Astrocyte of the cerebellum (primary cell): Measurements from ENCODE around the gene MALL.

ENCODE experiments used
- DNase-seq: peaks from one replicate; pipeline ENCODE4 v3.0.0-alpha.2; 2011; ENCODE audit warnings: low read depth
- H3K4me3 ChIP-seq: 2 replicates; pipeline ENCODE4 v1.5.1; 2011; ENCODE audit warnings: mild to moderate bottlenecking, low read depth, low read length, moderate library complexity
- CTCF ChIP-seq: IDR thresholded peaks from 2 replicates; pipeline ENCODE4 v1.5.1; 2012; ENCODE audit warnings: low read length, low read depth, moderate library complexity, mild to moderate bottlenecking; ENCODE audit errors: missing control alignments
- in situ Hi-C: cut with HindIII; loops from 2 replicates; pipeline ENCODE4 v1.10.0; 2017; ENCODE audit warnings: low sequenced_read_pairs

MALL gene

GRCh38 chr2:110130757-110131156 is 15.1 kb upstream of the MALL start:
- no peak for DNase-seq
- in situ Hi-C loops, result no loop called here
- H3K4me3 ChIP-seq, result no peak overlapping the region
- no peak for TF ChIP-seq CTCF

DNA sequence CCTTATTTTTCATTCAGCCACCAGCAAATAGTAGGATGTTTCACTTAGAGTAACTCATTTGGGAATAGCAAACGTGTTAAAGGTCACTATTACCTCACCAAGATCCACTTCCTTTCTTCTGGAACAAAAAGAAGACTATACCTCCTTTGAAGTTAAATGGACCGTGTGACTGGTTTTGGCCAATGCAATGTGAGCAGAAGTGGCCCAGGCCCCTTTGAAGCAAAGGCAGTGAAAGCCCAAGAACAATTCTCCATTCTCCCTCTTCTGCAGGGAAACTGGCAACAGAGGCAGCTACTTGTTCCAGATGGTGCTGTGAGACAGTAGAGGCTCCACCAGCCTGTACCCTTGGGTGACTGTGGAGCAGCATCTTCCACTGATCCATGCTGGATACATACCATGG is 11.3 kb upstream of the MALL start:
- no peak for DNase-seq
- TF ChIP-seq CTCF, result no peak
- in situ Hi-C loops, result no loop called here
- H3K4me3 ChIP-seq, result no peak overlapping the region

DNA sequence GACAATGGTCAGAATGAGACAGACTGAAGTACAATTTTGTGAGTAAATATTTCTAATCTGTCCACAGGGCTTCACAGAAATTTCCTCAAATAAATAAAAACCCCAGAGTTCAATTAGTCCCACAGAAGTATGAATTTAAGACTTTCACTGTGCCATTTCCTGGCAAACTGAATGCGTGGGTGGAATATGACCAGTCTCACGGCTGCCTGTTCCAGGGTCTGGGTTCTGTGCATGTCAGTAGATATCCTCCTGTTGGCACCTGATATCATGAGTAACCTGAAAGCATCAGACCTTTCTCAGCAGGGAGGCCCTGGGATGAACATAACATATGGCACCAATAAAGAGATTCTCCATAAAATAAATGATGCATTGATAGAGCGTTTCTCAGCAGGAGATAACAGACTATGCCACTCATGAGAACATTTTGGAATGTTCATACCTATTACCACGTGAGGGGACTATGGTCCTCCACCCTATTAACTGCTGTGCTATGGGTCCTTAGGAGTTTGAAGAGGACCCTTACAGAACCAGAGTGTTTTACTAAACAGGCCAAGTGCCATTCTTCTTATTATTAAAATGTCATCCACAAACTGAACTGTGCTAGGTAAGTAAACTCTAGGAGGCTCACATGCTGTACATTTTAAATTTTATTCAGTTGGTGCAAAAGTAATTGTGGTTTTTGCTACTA is 10.6 kb upstream of the MALL start:
- TF ChIP-seq CTCF, result no peak
- DNase-seq, result no peak
- no peak overlapping the region for H3K4me3 ChIP-seq
- in situ Hi-C loops, result no loop called here

DNA sequence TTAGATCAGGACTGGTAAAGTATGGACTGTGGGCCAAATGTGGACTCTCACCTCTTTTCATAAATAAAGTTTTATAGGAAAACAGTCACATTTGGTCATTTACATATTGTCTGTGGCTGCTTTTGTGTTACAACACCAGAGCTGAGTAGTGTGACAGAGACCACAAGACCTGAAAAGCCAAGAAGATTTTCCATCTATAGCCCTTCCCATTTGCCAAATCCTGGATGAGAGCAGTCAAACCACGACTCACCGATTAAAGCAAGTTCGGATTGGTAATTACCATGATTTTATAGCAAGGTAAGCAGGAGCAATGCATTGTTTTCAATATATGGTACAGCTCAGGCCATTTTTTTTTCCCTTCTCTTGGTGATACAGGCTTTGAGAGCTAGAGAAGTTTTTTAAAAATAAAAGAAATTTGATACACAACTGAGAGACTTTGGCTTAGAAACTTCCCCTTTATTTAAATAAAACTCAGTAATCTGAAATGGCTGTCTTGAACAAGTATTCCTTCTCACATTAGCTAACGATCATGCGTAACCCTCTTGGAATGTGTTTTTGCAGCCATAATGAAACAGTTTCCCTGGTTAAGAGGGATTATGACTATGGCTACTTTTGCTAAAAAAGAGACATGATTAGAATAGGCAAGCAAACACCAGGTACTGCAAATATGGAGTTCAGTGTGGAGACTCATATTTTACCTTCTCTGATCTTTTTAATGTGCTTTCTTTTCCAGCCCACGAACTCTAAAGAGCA is 9.5 kb upstream of the MALL start:
- TF ChIP-seq CTCF, result no peak
- no peak overlapping the region for H3K4me3 ChIP-seq
- no peak for DNase-seq
- in situ Hi-C loops, result no loop called here

GRCh38 chr2:110124038-110124825 is 8.6 kb upstream of the MALL start:
- in situ Hi-C loops, result no loop called here
- DNase-seq, result no peak
- H3K4me3 ChIP-seq, result no peak overlapping the region
- no peak for TF ChIP-seq CTCF

DNA sequence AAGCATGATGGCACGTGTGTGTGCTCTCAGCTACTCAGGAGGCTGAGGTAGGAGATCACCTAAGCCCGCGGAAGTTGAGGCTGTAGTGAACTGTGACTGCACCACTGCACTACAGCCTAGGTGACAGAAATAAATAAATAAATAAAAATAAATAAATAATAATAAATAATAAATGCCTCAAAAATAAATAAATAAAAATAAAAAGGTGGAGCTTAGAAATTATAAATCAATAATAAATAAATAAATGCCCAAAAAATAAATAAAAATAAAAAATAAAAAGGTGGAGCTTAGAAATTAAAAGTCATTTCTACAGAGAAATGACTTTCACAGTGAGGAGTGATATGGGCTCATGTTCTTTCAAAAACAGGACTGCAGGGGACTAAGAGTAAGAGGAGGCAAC is 6.0 kb upstream of the MALL start:
- no peak for DNase-seq
- in situ Hi-C loops, result no loop called here
- no peak overlapping the region for H3K4me3 ChIP-seq
- no peak for TF ChIP-seq CTCF
